Mucosa of descending colon (tissue), 3 donors: ENCODE measurements around the gene STRIP2. TPM values are rescaled to one million over a fixed set of nuclear protein-coding genes. Genes with fewer than 3 reads are reported as not detected.

ENCODE experiments used
- ATAC-seq: fragments of 200-7000 bp; cut with Tn5 transposase; one replicate; pipeline ENCODE4 v1.9.1; 2020; ENCODE audit warnings: mild to moderate bottlenecking, moderate library complexity
- DNase-seq, 3 donors: peaks; one replicate each; pipeline ENCODE4 v3.0.0-alpha.2; 2020
- H3K36me3 ChIP-seq: fragments of 200-600 bp; one replicate; pipeline ENCODE4 v1.8.0; 2021; ENCODE audit warnings: low read depth, mild to moderate bottlenecking
- H3K4me1 ChIP-seq: fragments of 200-600 bp; one replicate; pipeline ENCODE4 v1.8.0; 2021; ENCODE audit warnings: low read depth, mild to moderate bottlenecking
- H3K4me3 ChIP-seq: fragments of 200-600 bp; one replicate; pipeline ENCODE4 v1.8.0; 2021; ENCODE audit warnings: mild to moderate bottlenecking
- H3K9me3 ChIP-seq: fragments of 200-600 bp; one replicate; pipeline ENCODE4 v1.8.0; 2021; ENCODE audit warnings: mild to moderate bottlenecking
- CTCF ChIP-seq: fragments of 200-600 bp; IDR thresholded peaks from one replicate; pipeline ENCODE4 v1.8.0; 2022; ENCODE audit warnings: antibody characterized with exemption, mild to moderate bottlenecking
- intact Hi-C, 2 donors: fragments of 100-400 bp; cut with DNase I in 1 of 2; cut with micrococcal nuclease in 1 of 2; formaldehyde crosslinking; loops; one replicate each; pipeline versions ENCODE4 v1.11.0 to v1.11.1; 2022; cut with DNase I, micrococcal nuclease
- total RNA-seq, 3 donors: library from RNA; stranded (reverse); fragmentation: NEBNext Ultra II Directional in 2 of 3; extraction: Animal tissue kit (Norgen Biotek cat#: 25700) in 2 of 3; gene quantifications; one replicate each; pipeline versions ENCODE4 v1.2.1 to v1.2.4, GENCODE V29; 2021 to 2023
- donor health status: DM: no; HTN: no; CAD: no; lungs with moderate emphysema.
- donor health status: DM: no; HTN: no; CAD: no.
- donor health status: DM: no; HTN: yes; CAD: no.

STRIP2 gene
- total RNA-seq, 3 donors from 2014 or later, result 0.09 to 1.3 (median 1.3) TPM

GRCh38 chr7:129436335-129436923 is 2.2 kb downstream of the STRIP2 start:
- intact Hi-C loops, result no loop called here
- TF ChIP-seq CTCF, result no peak
- DNase-seq, result no peak

GRCh38 chr7:129437190-129437589 is 3.0 kb downstream of the STRIP2 start:
- no peak overlapping the region for H3K4me3 ChIP-seq
- H3K4me1 ChIP-seq, result peaks cover 11% of the 10 kb centered on the region
- intact Hi-C loops, result no loop called here
- H3K9me3 ChIP-seq, result no peaks in the 10 kb centered on the region
- DNase-seq (no peak), ATAC-seq (no peak)
- no peaks in the 10 kb centered on the region for H3K36me3 ChIP-seq
- TF ChIP-seq CTCF, result no peak

More at GRCh38 chr7:129436335-129436923, 2.2 kb downstream of the STRIP2 start:
- Histone ChIP-seq H3K4me1 (peaks cover 11% of the 10 kb centered on the region), H3K9me3 (no peaks in the 10 kb centered on the region), H3K4me3 (no peak overlapping the region), H3K36me3 (no peaks in the 10 kb centered on the region)
- no peak for ATAC-seq

GRCh38 chr7:129438281-129438838 is 4.1 kb downstream of the STRIP2 start:
- Histone ChIP-seq H3K36me3 (no peaks in the 10 kb centered on the region), H3K9me3 (no peaks in the 10 kb centered on the region), H3K4me1 (peaks cover 10% of the 10 kb centered on the region), H3K4me3 (no peak overlapping the region)
- no peak for DNase-seq
- no peak for TF ChIP-seq CTCF
- ATAC-seq, result no peak
- intact Hi-C loops, result no loop called here

- peak; percentile 47 for ATAC-seq
- H3K36me3 ChIP-seq, result no peaks in the 10 kb centered on the region
- intact Hi-C loops, result no loop called here
Measured at GRCh38 chr7:129438839-129439651, 4.8 kb downstream of the STRIP2 start.

More at GRCh38 chr7:129438839-129439651, 4.8 kb downstream of the STRIP2 start:
- Histone ChIP-seq H3K9me3 (no peaks in the 10 kb centered on the region), H3K4me3 (no peak overlapping the region), H3K4me1 (peaks cover 6% of the 10 kb centered on the region)
- no peak for TF ChIP-seq CTCF
- no peak for DNase-seq
